Motor neuron (in vitro differentiated cells): ENCODE results near the gene XPOT. TPM values are rescaled to one million over a fixed set of nuclear protein-coding genes. Genes with fewer than 3 reads are reported as not detected.

Experiments
- ATAC-seq, 8 experiments: fragments of 200-7000 bp; cut with Tn5 transposase; replicated peaks in 6 of 8; 2 replicates each; pipeline ENCODE4 v1.8.0; 2021; ENCODE audit warnings: mild to moderate bottlenecking in 8 of 8, moderate library complexity in 8 of 8
- H3K27ac ChIP-seq, 2 donors: fragments of 250-450 bp; sonication (Bioruptor Pico); 2 replicates each; pipeline ENCODE4 v1.9.0; 2021; ENCODE audit warnings: antibody characterized with exemption in 2 of 2, mild to moderate bottlenecking in 2 of 2, moderate library complexity in 1 of 2
- H3K4me1 ChIP-seq, 2 donors: fragments of 250-450 bp; sonication (Bioruptor Pico); replicated peaks in 1 of 2; 2 replicates each; pipeline ENCODE4 v1.6.1; 2021; ENCODE audit warnings: antibody characterized with exemption in 2 of 2, mild to moderate bottlenecking in 2 of 2, moderate library complexity in 1 of 2
- H3K4me3 ChIP-seq, 5 donors: fragments of 250-450 bp; sonication (Bioruptor Pico); 2 replicates each; pipeline ENCODE4 v1.9.0; 2021; ENCODE audit warnings: antibody characterized with exemption in 5 of 5, mild to moderate bottlenecking in 5 of 5, moderate library complexity in 4 of 5
- WGBS, 10 experiments: fragments of 450-650 bp; shearing (Covaris generic); methylation state at CpG; one replicate each; pipeline ENCODE4 v1.0.0; 2022; 5-methylcytosine and 5-hydroxymethylcytosine counted together
- in situ Hi-C, 9 experiments: fragments of 400-800 bp; cut with MboI; loops; one replicate each; pipeline ENCODE4 v1.15.0; 2021; ENCODE audit warnings: low sequenced_read_pairs in 9 of 9, low pct_unique_long_range_greater_than_20kb in 2 of 9; ENCODE audit not compliant: unreplicated experiment in 9 of 9
- total RNA-seq, 8 experiments: library from RNA; unstranded; fragments of 300-600 nt; gene quantifications; 2 replicates each; pipeline versions ENCODE4 v1.2.3 to v1.2.4, GENCODE V29; 2022

XPOT gene
- total RNA-seq, 8 experiments from 2014 or later: 56.6 to 145 (median 74.6) TPM

DNA sequence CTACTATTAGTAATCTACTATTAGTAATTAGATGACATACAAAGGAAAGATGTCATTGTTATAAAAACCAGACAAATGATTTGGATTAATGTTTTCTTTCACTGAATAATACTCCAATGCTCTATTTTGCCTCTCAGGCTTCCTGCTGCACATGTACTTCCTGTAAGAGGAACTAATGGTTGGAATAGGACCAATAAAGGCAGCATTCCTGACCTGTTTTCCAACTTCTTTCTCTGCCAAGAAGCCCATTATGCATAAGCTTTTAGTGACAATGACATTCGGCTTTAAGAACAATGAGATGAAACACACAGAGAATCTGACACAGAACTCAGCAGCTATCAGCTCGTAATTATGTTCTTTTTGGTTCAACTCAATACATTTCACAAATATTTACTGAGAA, 8.5 kb upstream of the XPOT start:
- in situ Hi-C loops: loop anchor here in 3 of 9 experiments (25.0 kb wide), 1 partner anchor 558 kb away; the partner anchor contains the start of gene SRGAP1 (in 3 of the 3)

DNA sequence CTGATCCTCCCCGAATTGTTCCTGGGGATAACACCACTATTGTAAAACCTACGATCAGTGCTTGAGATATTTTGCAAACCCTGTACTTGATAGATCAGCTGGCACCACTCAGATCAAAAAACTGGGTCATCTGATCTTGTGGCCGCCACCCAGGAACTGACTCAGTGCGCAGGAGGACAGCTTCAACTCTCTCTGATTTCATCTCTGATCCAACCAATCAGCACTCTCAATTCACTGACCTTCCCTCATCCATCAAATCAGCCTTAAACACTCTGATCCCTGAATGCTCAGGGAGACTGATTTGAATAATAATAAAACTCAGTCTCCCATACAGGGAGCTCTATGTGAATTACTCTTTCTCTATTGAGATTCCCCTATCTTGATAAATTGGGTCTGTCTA, 4.2 kb upstream of the XPOT start:
- peak in 6 of 8 experiments; percentile 4 to 58 (median 50) for ATAC-seq
- in situ Hi-C loops: no loop called here
- peaks cover 13 to 26% of the 10 kb centered on the region in 2 donors for H3K4me1 ChIP-seq
- WGBS, 10 experiments: 3 to 66% (median 33%) methylated on average over 1 to 4 of the region's 4 CpGs; no CpG with 5 or more reads in 1 of the 10 experiments
- H3K27ac ChIP-seq: peak overlapping the region; percentile 60 to 70
- peak overlapping the region in 3 of 5 donors; percentile 7 to 18 (median 16) for H3K4me3 ChIP-seq

More for the DNA sequence above, 8.5 kb upstream of the XPOT start:
- Histone ChIP-seq H3K4me3 (no peak overlapping the region), H3K4me1 (peaks cover 5 to 14% of the 10 kb centered on the region in 2 donors), H3K27ac (no peak overlapping the region)
- no peak for ATAC-seq
- WGBS, 10 experiments: 56 to 100% (median 80%) methylated on average over 1 to 2 of the region's 2 CpGs; no CpG with 5 or more reads in 2 of the 10 experiments

DNA sequence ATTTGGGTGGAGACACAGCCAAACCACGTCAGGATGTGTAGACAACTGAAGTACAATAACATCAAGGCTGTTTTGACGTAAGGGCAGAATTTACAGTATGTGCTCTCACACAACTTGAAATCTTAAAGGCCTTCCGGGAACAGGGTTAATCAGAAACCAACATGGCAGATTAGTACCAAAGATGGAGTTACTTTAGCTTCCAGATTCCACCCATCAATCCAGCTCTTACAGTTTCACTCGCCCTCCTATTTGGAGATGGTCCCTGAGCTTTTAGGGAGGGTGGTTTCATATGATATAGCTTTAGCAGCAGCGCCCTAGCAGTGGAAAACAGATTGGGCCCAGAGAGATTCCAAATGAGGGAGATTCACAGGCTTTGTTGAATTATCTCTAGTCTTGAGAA, 2.0 kb upstream of the XPOT start:
- peaks cover 27 to 39% of the 10 kb centered on the region in 2 donors for H3K4me1 ChIP-seq
- H3K4me3 ChIP-seq: no peak overlapping the region
- H3K27ac ChIP-seq: no peak overlapping the region
- in situ Hi-C loops: no loop called here
- 58 to 100% (median 100%) methylated on average over 1 to 5 of the region's 5 CpGs; no CpG with 5 or more reads in 1 of the 10 experiments for WGBS, 10 experiments
- no peak for ATAC-seq

DNA sequence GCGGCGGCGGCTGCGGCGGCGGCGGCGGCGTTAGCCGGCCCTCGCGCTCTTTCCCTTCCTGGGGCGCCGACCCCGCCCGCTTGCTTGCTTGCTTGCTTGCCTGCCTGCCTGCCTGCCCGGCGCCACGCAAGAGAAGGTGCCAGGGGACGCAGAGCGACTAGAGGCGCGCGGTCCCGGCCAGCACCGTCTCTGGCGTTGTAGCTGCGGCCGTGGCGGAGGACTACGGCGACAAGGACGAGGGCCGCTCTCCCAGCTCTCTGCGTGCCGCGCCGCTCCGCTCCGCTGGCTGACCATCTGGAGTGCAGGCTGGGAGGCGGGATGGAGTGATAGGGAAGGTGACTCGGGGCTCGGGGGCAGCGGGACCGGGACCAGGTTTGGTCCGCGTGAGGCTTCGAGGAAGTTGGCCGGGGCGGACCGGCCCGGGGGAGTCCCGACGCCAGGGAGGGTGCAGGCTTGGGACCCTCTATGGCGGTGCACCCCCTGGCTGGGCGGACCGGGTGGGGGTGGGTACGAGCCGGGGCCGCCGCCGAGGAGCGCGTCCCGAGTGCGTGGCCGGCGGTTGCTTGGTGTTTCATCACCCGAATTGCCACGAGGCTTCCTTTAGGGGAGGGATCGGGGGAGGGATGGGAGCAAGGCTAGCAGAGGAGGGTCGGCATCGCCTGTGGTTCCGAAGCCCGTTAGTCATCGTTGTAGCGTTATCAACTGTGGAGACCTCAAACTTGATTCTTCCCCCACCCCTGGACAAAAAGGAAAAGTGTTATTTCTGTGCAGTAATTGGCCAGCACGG, 471 bp downstream of the XPOT start:
- in situ Hi-C loops: no loop called here
- H3K4me3 ChIP-seq: peak overlapping the region; percentile 62 to 90 (median 81)
- peak; percentile 41 to 62 (median 52) for ATAC-seq
- H3K4me1 ChIP-seq: peaks cover 31 to 35% of the 10 kb centered on the region in 2 donors
- WGBS, 10 experiments: 0% methylated on average over 1 to 3 of the region's 78 CpGs; no CpG with 5 or more reads in 7 of the 10 experiments
- H3K27ac ChIP-seq: peak overlapping the region; percentile 98 to 100

DNA sequence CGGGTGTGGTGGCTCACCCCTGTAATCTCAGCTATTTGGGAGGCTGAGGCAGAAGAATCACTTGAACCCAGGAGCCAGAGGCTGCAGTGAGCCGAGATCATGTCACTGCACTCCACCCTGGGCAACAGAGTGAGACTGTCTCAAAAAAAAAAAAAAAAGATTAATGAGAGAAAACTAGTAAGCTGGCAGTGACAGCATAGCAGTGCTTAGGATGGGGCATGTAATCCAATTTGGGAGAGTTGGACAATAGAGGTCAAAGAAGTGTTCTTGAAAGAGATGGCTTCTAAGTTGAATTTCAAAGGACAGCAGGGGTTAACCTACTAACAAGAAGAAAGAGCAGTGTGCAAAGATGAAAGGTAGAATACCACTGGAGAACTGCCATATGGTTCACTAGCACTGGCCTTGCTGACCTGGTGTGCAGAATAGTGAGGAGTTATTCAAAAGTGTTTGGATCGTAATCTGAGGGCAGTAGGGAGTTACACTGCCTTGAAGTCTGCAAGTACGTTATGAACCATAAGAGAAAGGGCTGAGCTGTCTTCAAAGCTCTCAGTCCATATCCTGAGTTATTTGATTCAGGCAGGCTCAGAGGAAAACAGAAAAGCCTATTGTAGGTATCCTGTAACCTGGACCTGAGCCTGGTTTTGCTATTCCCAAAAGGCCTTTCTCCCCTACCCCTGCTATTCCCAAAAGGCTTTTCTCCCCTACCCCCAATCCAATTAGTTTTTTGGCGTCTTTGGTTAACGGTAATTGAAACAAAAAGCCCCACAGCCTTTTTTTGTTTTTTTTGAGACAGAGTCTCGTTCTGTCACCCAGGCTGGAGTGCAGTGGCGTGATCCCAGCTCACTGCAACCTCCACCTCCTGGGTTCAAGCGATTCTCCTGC, 3.4 kb downstream of the XPOT start:
- WGBS, 10 experiments: 57 to 93% (median 78%) methylated on average over 1 to 5 of the region's 9 CpGs; no CpG with 5 or more reads in 2 of the 10 experiments
- no peak for ATAC-seq
- Histone ChIP-seq H3K4me1 (peaks cover 25% of the 10 kb centered on the region in 2 donors), H3K4me3 (no peak overlapping the region), H3K27ac (no peak overlapping the region)
- in situ Hi-C loops: no loop called here

DNA sequence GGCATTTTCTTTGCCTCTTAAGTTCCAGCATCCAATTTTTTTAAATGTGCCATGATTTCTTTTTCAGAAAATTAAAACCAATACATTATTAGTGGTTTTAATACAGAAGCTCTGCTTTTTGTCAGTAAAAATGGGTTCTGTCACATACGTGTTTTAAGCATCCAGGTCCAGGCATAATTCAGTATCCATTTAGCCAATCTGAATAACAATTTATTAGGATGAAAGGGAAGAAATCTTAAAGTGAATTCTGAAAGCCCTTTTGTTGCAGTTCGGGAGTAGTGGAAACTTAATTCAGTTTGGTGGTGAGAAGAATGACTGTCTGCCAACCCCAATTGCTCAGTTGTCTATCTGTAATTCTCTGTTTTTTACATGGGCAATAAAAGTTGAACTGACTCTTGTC, 7.2 kb downstream of the XPOT start:
- peaks cover 6 to 8% of the 10 kb centered on the region in 2 donors for H3K4me1 ChIP-seq
- no peak overlapping the region for H3K4me3 ChIP-seq
- WGBS, 10 experiments: 78 to 100% (median 85%) methylated on average over 1 to 2 of the region's 2 CpGs; no CpG with 5 or more reads in 1 of the 10 experiments
- no peak overlapping the region for H3K27ac ChIP-seq
- ATAC-seq: no peak
- in situ Hi-C loops: no loop called here

DNA sequence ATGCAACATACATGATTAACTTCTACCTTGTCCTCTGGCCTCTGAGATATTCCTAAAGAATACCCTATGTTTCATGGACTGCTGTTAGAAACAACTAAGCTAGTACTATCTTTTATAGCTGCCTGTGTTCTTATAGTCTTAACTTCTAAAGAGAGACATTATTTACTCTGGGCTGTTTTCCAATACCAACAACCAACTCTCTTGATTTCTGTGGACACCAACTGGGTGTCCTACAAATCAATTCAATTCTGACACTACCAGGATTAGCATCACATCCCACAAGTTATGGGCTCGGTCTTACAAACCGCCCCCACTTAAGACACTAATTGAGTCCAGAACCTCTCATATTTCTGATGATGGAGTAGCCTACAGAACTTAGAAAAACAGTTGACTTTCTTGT, 8.3 kb downstream of the XPOT start:
- 20 to 100% (median 89%) methylated on average over 1 to 2 of the region's 2 CpGs; no CpG with 5 or more reads in 3 of the 10 experiments for WGBS, 10 experiments
- in situ Hi-C loops: no loop called here

DNA sequence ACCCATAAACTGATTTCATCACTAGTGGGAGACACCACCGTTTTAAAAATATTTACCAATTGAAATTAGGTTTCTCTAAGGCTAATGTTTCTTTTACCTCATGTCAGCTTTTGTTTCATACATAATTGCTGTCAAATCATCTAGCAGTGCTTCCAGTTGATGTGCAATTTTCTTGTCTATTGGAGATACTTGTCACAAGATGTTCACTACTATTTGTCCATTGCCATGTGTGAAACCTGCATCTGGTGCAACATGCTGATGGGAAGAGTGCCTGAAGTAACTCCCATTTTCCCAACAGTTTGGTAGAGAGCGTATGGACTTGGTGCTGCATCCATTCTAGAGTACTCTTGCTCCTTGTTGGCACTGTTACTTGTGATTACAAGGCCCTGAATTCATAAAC, 9.7 kb downstream of the XPOT start:
- 71 to 100% (median 92%) methylated on average over 1 to 2 of the region's 2 CpGs; no CpG with 5 or more reads in 3 of the 10 experiments for WGBS, 10 experiments
- in situ Hi-C loops: no loop called here
- no peak for ATAC-seq
- no peak overlapping the region for H3K27ac ChIP-seq
- no peak overlapping the region for H3K4me3 ChIP-seq
- H3K4me1 ChIP-seq: no peaks in the 10 kb centered on the region

More for the DNA sequence above, 8.3 kb downstream of the XPOT start:
- H3K27ac ChIP-seq: no peak overlapping the region
- ATAC-seq: no peak
- H3K4me1 ChIP-seq: peaks cover 0 to 1% of the 10 kb centered on the region in 2 donors
- H3K4me3 ChIP-seq: no peak overlapping the region

DNA sequence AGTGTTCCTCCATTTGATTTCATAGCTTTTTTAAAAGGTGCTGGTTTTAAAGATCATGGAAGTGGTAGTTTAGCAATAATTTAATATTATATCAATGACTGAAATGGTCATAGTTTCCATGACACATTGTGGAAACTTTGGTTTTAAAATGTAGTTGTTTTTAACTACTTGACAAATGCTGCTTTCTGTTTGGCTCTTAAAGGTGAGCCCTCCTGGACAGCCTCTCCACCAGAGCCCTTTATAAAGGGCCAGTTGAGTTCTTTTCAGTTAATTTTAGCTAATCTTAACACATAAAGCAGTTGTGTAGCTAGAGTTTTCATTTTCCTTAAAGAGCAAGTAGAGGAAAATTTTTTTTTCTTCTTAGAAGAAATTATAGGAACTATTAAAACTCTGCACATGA, 14.0 kb downstream of the XPOT start:
- no peak overlapping the region for H3K4me3 ChIP-seq
- H3K4me1 ChIP-seq: no peaks in the 10 kb centered on the region
- in situ Hi-C loops: no loop called here
- no peak for ATAC-seq
- no peak overlapping the region for H3K27ac ChIP-seq

DNA sequence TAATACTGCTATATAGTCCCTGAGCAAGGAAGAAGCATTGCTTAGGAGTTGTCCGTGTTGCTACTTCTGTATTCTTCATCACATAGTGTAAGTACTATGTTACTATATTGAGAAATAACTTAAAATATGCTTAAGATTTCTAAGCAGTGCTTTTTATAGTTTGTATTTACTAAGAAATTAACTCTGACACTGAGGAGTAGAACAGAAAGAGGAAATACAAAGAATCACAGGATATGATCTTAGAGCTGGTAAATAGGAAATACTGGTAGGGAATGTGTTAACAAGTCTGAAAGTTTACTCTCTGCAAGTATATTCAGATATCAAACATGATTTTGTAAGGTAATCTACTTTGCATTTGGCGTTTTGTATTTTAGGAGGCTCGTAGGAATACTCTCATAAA, 15.5 kb downstream of the XPOT start:
- ATAC-seq: no peak
- WGBS, 10 experiments: 69 to 100% (median 89%) methylated on average over 2 to 3 of the region's 3 CpGs; no CpG with 5 or more reads in 3 of the 10 experiments
- no peak overlapping the region for H3K4me3 ChIP-seq
- in situ Hi-C loops: no loop called here
- H3K4me1 ChIP-seq: no peaks in the 10 kb centered on the region
- no peak overlapping the region for H3K27ac ChIP-seq

DNA sequence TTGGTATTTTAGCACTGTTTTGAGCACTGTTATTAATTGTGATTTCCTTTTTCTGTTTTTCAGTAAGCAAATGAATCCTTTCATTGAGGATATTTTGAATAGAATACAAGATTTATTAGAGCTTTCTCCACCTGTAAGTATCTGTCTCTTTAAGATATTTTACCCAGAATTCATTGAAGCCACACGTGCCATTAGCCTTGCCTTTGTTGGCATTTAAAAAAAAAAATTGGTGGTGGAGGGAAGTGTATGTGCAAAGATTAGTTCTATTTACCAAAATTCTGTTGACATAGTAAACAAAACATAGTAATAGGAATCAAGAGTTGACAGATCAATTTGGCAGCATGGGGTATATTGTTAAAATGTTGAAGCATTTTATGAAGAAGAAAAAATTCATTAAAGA, 23.8 kb downstream of the XPOT start:
- WGBS, 10 experiments: 0 to 78% (median 63%) methylated on average over 1 of the region's 1 CpG; no CpG with 5 or more reads in 1 of the 10 experiments
- H3K4me3 ChIP-seq: no peak overlapping the region
- H3K27ac ChIP-seq: no peak overlapping the region
- no peaks in the 10 kb centered on the region for H3K4me1 ChIP-seq
- ATAC-seq: no peak
- in situ Hi-C loops: loop anchor here in 1 of 9 experiments (25.0 kb wide), 1 partner anchor 284 kb away; no protein-coding TSS in a partner anchor

DNA sequence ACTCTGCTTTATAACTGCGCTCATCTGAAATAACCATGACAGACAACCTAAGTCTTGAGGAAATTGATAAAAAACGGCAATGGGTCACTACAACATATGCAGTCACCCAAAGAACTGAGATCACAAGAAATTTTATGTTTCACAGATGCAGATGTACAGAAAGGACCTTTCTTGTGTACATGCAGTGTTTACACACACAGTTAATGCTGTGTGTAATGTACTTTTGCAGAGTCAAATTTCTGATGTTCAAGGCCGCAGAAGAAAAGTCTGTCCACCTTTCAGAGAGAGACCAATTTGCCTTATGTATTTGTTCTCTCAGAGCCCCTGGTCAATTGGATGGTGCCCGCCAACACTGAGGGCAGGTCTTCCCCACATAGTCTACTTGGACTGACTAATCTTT, 24.8 kb downstream of the XPOT start:
- in situ Hi-C loops: loop anchor here in 1 of 9 experiments (25.0 kb wide), 1 partner anchor 283 kb away; no protein-coding TSS in a partner anchor
- Histone ChIP-seq H3K27ac (no peak overlapping the region), H3K4me3 (no peak overlapping the region), H3K4me1 (no peaks in the 10 kb centered on the region)
- ATAC-seq: peak in 2 of 8 experiments; percentile 29 to 50
- 72 to 100% (median 92%) methylated on average over 1 to 4 of the region's 4 CpGs; no CpG with 5 or more reads in 2 of the 10 experiments for WGBS, 10 experiments
